Spinal cord (tissue), 10 donors: ENCODE results near the gene LYPD4. TPM values are rescaled to one million over a fixed set of nuclear protein-coding genes. Genes with fewer than 3 reads are reported as not detected.

Experiments used
- DNase-seq, 6 donors: peaks; one replicate each; pipeline versions ENCODE4 v3.0.0 to v3.0.0-alpha.2; 2013 to 2015; ENCODE audit warnings: low spot score in 6 of 6, low read depth in 4 of 6
- H3K27ac ChIP-seq: one replicate; pipeline ENCODE4 v1.5.1; 2013; ENCODE audit warnings: low read depth, low read length, control low read depth
- H3K27me3 ChIP-seq: one replicate; pipeline ENCODE4 v1.6.1; 2013; ENCODE audit warnings: low read length; ENCODE audit not compliant: control insufficient read depth, insufficient read depth
- H3K36me3 ChIP-seq: one replicate; pipeline ENCODE4 v1.6.1; 2013; ENCODE audit warnings: low read length; ENCODE audit not compliant: control insufficient read depth, insufficient read depth
- H3K4me1 ChIP-seq: one replicate; pipeline ENCODE4 v1.6.1; 2013; ENCODE audit warnings: low read length; ENCODE audit not compliant: control insufficient read depth, insufficient read depth
- H3K4me3 ChIP-seq: one replicate; pipeline ENCODE4 v1.5.1; 2013; ENCODE audit warnings: low read depth, low read length, control low read depth
- H3K9me3 ChIP-seq: one replicate; pipeline ENCODE4 v1.6.1; 2013; ENCODE audit warnings: low read length; ENCODE audit not compliant: control insufficient read depth, insufficient read depth
- WGBS: methylation state at CpG from one replicate; pipeline ENCODE4 v1.1.5; 2013; ENCODE audit warnings: missing lambda C conversion rate; ENCODE audit not compliant: insufficient coverage; 5-methylcytosine and 5-hydroxymethylcytosine counted together
- polyA plus RNA-seq, 2 donors: library from polyadenylated mRNA; unstranded; fragments of 120-200 nt; gene quantifications; one replicate each; pipeline ENCODE4 v1.2.1, GENCODE V29; 2013; ENCODE audit not compliant: insufficient read length in 2 of 2
- total RNA-seq, 2 donors: library from RNA; depleted of rRNA in 1 of 2; stranded (reverse); fragments of 120-200 nt in 1 of 2; fragments of >200 nt in 1 of 2; gene quantifications; one replicate each; pipeline versions ENCODE4 v1.2.3 to v1.2.4, GENCODE V29; 2013 to 2014
- donor health status: healthy.

The LYPD4 gene
- total and polyA plus RNA-seq, 4 donors: not detected

DNA sequence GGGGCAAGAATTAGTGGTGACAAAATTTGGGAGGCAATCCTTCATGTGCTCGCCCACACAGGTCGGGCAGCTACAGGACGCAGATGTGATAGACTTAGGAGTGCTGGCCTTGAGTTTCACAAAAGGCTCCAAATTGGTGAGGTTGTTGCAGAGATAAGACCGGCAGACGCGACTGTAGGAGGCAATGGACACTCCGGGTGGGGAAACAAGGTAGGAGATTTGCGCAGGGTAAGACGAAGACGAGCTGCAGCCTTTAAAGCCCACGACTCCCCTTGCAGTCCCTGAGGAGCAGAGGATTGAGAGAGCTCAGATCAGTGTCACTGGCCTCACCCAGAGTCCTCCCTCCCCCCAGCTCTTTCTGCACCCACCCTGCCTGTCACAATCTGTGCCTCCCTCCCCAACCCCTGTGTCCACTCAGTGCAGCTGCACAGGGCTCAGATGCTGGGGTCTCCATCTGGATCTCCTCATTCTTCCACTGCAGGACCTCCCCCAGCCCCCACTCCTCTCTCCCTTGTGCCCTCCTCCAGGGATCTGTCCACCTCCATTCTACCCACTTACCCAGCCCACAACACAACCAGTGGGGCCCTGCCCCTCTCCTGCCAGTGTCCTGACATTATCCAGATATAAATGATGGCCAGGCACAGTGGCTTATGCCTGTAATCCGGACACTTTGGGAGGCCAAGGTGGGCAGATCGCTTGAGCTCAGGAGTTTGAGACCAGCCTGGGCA lies 6.3 kb downstream of the LYPD4 start:
- no peak overlapping the region for H3K4me3 ChIP-seq
- no peaks in the 10 kb centered on the region for H3K36me3 ChIP-seq
- H3K4me1 ChIP-seq: no peaks in the 10 kb centered on the region
- 56% methylated on average over 7 of the region's 13 CpGs for WGBS
- DNase-seq: no peak
- no peaks in the 10 kb centered on the region for H3K9me3 ChIP-seq
- H3K27ac ChIP-seq: no peak overlapping the region
- H3K27me3 ChIP-seq: peaks cover 4% of the 10 kb centered on the region

DNA sequence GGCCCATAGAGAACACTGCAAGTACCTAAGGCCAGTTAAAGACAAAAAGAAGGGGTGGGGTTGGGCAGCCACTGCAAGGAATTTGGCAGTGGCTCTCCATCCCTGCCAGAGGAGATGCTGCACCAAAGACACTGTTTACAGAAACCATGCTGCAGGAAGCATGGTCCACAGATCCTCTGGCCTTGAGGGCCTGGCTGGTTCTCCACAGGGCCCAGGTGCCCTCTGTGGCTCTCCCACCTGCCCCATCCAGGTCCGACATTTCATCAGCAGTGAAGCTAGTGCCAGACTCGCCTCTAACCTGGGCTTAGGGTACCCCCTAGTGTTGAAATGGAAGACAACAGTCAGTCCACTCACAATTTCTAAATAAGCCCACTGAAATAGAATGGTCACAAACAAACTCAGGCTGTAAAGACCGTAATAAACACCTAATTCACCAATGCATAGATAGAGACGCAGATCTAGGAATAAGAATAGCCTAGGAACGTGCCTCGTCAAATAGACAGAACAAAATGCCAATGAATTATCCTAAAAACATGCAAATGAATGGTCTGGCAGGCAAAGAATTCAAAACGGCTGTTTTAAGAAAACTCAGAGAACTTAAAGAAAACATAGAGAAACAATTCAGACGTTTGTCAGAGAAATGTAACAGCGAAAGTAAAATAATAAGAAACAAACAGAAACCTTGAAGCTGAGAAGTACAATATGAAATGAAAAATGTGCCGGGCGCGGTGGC lies 23.3 kb downstream of the LYPD4 start:
- DNase-seq: peak in 5 of 6 donors; percentile 0 to 76 (median 9)
- no peak overlapping the region for H3K27ac ChIP-seq
- no peak overlapping the region for H3K4me3 ChIP-seq
- no CpG with 5 or more reads among the region's 12 CpGs for WGBS
- no peaks in the 10 kb centered on the region for H3K4me1 ChIP-seq
- no peaks in the 10 kb centered on the region for H3K9me3 ChIP-seq
- H3K36me3 ChIP-seq: no peaks in the 10 kb centered on the region
- H3K27me3 ChIP-seq: no peaks in the 10 kb centered on the region

DNA sequence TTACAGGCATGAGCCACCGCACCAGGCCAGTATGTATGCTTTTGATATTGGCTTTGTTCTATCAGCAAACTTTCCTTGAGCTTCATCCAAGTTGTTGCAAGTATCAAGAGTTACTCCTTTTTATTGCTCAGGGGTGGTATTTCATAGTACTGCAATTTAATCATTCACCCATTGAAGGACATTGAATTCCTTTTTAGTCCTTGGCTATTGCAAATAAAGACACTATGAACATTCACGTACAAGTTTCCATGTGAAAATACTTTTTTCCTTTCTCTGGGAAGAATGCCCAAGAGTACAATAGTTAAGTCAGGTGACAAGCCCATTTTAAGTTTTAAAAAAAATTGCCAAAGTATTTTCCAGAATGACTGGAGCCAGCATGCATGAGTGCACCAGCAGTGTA lies 27.7 kb downstream of the LYPD4 start:
- Histone ChIP-seq H3K9me3 (no peaks in the 10 kb centered on the region), H3K4me3 (no peak overlapping the region), H3K4me1 (no peaks in the 10 kb centered on the region), H3K36me3 (no peaks in the 10 kb centered on the region), H3K27me3 (no peaks in the 10 kb centered on the region), H3K27ac (no peak overlapping the region)
- 50% methylated on average over 1 of the region's 2 CpGs for WGBS
- no peak for DNase-seq

DNA sequence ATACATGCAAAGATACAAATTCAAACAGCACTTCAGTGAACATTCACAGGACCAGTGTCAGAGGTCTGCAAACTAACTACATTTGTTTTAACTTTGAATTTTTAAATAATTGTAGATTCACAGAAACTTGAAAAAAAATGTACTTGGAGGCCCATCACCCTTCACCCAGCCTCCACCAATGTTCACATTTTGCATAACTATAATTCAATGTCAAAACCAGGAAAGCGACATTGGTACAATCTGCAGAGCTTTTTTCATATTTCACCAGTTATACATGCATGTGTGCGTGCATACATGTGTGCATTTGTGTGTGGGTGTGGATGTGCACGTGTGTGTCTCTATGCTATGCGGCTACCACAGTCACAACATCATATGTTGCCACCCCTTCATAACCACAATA lies 29.2 kb downstream of the LYPD4 start:
- H3K4me1 ChIP-seq: no peaks in the 10 kb centered on the region
- H3K9me3 ChIP-seq: no peaks in the 10 kb centered on the region
- no peak overlapping the region for H3K27ac ChIP-seq
- H3K4me3 ChIP-seq: no peak overlapping the region
- DNase-seq: no peak
- no peaks in the 10 kb centered on the region for H3K27me3 ChIP-seq
- WGBS: no CpG with 5 or more reads among the region's 4 CpGs
- H3K36me3 ChIP-seq: no peaks in the 10 kb centered on the region

DNA sequence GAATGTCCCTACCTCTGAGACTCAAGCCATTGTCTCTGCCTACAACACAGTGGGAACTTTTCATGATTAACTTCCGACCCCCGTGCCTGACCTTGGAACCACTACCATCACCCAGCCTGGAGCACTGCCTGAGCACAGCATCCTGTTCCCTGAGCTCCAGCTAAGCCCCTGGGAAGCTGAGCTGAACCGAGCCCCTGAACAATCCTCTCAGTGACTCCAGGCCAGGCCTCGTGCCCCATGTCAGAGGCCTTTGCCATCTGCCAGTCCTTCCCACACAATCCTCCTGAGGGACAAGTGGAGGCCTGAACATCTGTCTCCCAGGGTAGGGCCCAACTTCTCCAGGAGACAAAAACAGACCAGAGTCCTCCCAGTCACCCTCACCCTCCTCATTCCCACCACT lies 30.6 kb downstream of the LYPD4 start:
- Histone ChIP-seq H3K4me1 (no peaks in the 10 kb centered on the region), H3K4me3 (no peak overlapping the region), H3K36me3 (no peaks in the 10 kb centered on the region), H3K27me3 (no peaks in the 10 kb centered on the region), H3K9me3 (no peaks in the 10 kb centered on the region), H3K27ac (no peak overlapping the region)
- DNase-seq: no peak
- 49% methylated on average over 4 of the region's 4 CpGs for WGBS

DNA sequence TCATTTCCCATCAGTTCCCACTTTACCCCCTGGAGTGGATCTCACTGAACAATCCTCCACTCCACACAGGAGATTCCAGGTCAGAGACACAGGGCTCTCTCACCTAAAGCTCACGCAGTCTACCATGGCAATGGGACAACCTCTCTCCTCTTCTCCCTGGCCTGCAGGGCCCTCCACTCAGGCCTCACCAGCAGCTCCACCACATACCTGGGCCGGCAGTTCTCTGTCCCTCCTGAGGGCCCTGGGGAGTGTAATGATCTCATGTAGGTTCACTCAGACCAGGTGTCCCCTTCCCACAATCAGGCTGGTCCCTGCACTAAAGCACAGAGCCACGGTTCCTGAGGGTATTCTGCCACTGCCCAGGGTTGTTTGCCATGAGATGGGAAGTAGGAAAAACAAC lies 32.5 kb downstream of the LYPD4 start:
- no peaks in the 10 kb centered on the region for H3K36me3 ChIP-seq
- H3K9me3 ChIP-seq: no peaks in the 10 kb centered on the region
- DNase-seq: no peak
- WGBS: 60% methylated on average over 1 of the region's 3 CpGs
- no peak overlapping the region for H3K4me3 ChIP-seq
- H3K4me1 ChIP-seq: no peaks in the 10 kb centered on the region
- H3K27ac ChIP-seq: no peak overlapping the region
- no peaks in the 10 kb centered on the region for H3K27me3 ChIP-seq

DNA sequence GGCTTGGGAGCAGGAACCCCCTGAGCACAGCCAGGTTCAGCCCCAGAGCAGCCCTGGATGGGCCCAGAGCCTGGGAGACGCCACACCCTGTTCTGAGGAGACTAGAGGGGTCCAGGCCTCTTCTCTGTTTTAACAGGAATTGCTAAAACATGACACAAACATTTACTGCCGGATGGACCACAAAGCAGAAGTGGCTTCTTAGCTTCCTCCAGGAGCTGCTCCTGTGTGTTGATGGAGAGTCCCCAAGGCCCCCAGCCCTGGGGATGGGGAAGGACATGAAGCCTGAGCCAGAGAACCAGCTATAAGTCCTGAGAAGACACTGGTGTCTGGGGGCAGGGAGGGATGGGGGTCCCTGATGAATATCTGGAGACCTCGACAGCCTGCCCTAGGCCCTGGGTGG lies 33.4 kb downstream of the LYPD4 start:
- H3K36me3 ChIP-seq: no peaks in the 10 kb centered on the region
- DNase-seq: no peak
- H3K4me1 ChIP-seq: no peaks in the 10 kb centered on the region
- 65% methylated on average over 2 of the region's 3 CpGs for WGBS
- H3K9me3 ChIP-seq: no peaks in the 10 kb centered on the region
- no peak overlapping the region for H3K4me3 ChIP-seq
- peaks cover 2% of the 10 kb centered on the region for H3K27me3 ChIP-seq
- no peak overlapping the region for H3K27ac ChIP-seq

DNA sequence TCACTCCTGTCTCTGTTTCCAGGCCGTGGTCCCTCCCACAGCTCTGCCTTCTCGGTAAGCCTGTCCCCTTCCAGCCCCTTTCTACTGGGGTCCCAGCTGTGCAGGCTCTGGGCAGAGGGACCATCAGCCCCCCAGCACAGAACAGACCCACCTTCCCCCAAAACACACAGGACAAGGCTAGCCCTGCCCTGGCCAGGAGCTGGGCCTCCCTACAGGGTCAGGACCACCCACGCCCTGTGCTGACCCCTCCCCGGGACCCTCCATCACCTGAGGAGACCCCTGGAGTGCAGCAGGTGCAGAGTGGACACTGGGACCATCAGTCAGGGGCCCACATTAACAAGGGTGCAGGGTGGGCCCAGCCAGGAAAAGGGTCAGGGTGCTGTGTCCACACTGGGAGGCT lies 34.2 kb downstream of the LYPD4 start:
- Histone ChIP-seq H3K4me3 (no peak overlapping the region), H3K4me1 (no peaks in the 10 kb centered on the region), H3K27ac (no peak overlapping the region), H3K36me3 (no peaks in the 10 kb centered on the region), H3K27me3 (peaks cover 2% of the 10 kb centered on the region), H3K9me3 (no peaks in the 10 kb centered on the region)
- 71% methylated on average over 4 of the region's 4 CpGs for WGBS
- no peak for DNase-seq

DNA sequence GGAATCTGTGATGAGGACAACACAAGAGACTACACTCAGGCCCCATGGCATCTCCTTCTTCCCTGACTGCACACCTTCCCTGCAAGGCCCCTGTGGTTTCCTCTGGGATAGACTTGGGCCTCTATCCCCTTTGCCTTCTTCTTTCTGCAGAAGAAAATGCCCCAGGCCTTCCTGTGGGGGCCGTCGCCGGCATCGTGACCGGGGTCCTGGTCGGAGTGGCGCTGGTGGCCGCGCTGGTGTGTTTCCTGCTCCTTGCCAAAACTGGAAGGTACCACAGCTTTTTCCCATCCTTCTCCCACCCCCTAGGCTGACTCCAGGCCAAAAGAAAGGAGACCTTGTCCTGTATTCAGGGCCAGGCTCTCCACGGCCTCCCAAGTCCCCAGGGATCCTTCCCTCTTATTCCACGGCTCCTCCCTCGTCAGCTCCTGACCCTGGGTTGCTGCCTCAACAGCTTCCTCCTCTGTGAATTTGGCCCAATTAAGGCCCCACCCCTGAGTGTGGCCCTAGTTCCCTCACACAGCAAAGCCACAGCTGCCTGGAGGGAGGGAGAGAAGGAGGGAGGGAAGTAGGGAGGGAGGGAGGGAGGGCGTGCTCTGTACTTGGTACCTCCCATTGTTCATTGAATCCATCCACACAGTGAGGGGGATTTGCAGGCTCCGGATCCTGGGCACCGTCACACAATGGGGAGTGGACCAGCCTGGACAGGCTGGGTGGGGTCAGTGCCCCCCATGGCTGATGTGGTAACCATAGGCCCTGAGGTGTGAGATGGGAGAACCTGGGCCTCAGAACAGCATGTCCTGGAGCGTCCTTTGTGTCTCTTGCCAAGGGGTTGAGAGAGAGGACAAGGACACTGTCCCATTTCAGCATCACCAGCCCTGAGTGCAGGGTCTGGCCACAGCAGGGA lies 35.6 kb downstream of the LYPD4 start:
- 63% methylated on average over 14 of the region's 16 CpGs for WGBS

More for the DNA sequence above, 35.6 kb downstream of the LYPD4 start:
- no peak overlapping the region for H3K27ac ChIP-seq
- no peak overlapping the region for H3K4me3 ChIP-seq
- H3K9me3 ChIP-seq: no peaks in the 10 kb centered on the region
- peaks cover 2% of the 10 kb centered on the region for H3K27me3 ChIP-seq
- DNase-seq: no peak
- no peaks in the 10 kb centered on the region for H3K4me1 ChIP-seq
- H3K36me3 ChIP-seq: no peaks in the 10 kb centered on the region
